ENCODE measurements around the gene CLCNKA.

- no peak for TF ChIP-seq CTCF (IDR thresholded peaks at IDR 0.05; ENCODE audit: poor library complexity)
- TF ChIP-seq EZH2 (IDR thresholded peaks at IDR 0.05; ENCODE audit: borderline replicate concordance), result no peak
These were observed 45.4 kb downstream of the CLCNKA start for GRCh38 chr1:16067127-16067768.
